H1 (cell line): Measurements from ENCODE around the gene NR2F6. TPM values are rescaled to one million over a fixed set of nuclear protein-coding genes. Genes with fewer than 3 reads are reported as not detected.

Source experiments
- ASH2L ChIP-seq: fragments of 200-600, 300-600 bp; sonication (generic); IDR thresholded peaks from one replicate; pipeline ENCODE4 v1.7.1; 2017; ENCODE audit warnings: low read length
- HDAC6 ChIP-seq: IDR thresholded peaks from one replicate; pipeline ENCODE4 v1.7.1; 2012; ENCODE audit warnings: low read depth, mild to moderate bottlenecking, inconsistent platforms, low read length, moderate library complexity
- KDM1A ChIP-seq: fragments of 200-600, 300-600 bp; sonication (generic); IDR thresholded peaks from 2 replicates; pipeline ENCODE4 v1.7.1; 2016; ENCODE audit warnings: mild to moderate bottlenecking, low read length, borderline replicate concordance
- SIRT6 ChIP-seq: IDR thresholded peaks from one replicate; pipeline ENCODE4 v1.7.1; 2012; ENCODE audit warnings: low read length, inconsistent platforms
- SP1 ChIP-seq: IDR thresholded peaks from 2 replicates; pipeline ENCODE4 v1.6.1; 2011; ENCODE audit warnings: low read depth, low read length
- YY1 ChIP-seq: IDR thresholded peaks from 2 replicates; pipeline ENCODE4 v1.6.1; 2011; ENCODE audit warnings: low read depth, mild to moderate bottlenecking, low read length
- polyA plus RNA-seq, 7 experiments: library from polyadenylated mRNA; depleted of rRNA in 3 of 7; stranded (reverse) in 5 of 7; unstranded in 2 of 7; fragments of >200 nt in 5 of 7; fragments of 200-250 nt in 2 of 7; gene quantifications; 1 replicate in 5 of 7; 2 replicates in 1 of 7; 4 replicates in 1 of 7; pipeline versions ENCODE4 v1.2.1 to v1.2.3, GENCODE V29; 2011 to 2013; ENCODE audit warnings: missing spikeins in 2 of 7, mixed read lengths in 2 of 7
- total RNA-seq: library from RNA; stranded (reverse); fragmentation: NEBNext Ultra II Directional; extraction: Animal tissue kit (Norgen Biotek cat#: 25700); gene quantifications from 2 replicates; pipeline ENCODE4 v1.2.1, GENCODE V29; 2021

NR2F6 gene
- total and polyA plus RNA-seq, 2 of the 8 experiments (the other 6 are each of a cell fraction or from before 2014, with no cell fraction given): 99.7 to 114 TPM

DNA sequence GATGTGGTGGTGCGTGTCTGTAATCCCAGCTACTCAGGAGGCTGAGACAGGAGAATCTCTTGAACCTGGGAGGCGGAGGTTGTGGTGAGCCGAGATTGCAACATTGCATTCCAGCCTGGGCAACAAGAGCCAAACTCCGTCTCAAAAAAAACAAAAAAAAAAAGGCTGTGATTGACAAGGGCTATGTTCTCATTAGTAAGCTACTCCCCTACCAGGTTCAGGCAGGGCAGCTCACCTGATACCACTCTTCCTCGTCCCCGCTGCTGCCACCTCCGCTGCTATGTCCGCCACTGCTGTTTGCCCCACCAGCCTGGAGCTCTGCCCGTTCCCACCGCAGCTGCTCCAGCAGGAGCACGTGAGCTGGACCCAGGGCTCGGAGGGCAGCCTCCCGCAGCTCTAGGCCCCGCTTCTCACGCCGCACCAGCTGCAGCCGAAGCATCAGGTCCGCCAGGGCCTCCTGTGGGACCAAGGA lies 9.5 kb upstream of the NR2F6 start (continued):
- TF ChIP-seq ASH2L (no peak), KDM1A (no peak), SIRT6 (no peak), YY1 (no peak), SP1 (no peak), HDAC6 (no peak)
- TF ChIP-seq, all 59 proteins: peak for 0
